Gastrocnemius medialis (tissue), 4 donors: ENCODE measurements around the gene HPN. TPM values are rescaled to one million over a fixed set of nuclear protein-coding genes. Genes with fewer than 3 reads are reported as not detected.
A peak's percentile ranks its signal among the peaks of the same experiment; 100 is the strongest.
"Not testable (repeated sequence)": the region's sequence is repeated elsewhere in the genome, so short reads cannot be mapped to it uniquely, and the experiment has no call there.

Experiments
- ATAC-seq, 2 donors: fragments of 150-250 bp; one replicate each; pipeline ENCODE4 v1.9.1; 2016
- DNase-seq, 2 donors: peaks; one replicate each; pipeline ENCODE4 v3.0.0-alpha.2; 2019
- H3K27ac ChIP-seq, 4 donors: fragments of 200-600 bp; sonication (generic); 1 replicate in 1 of 4; 2 replicates in 3 of 4; pipeline ENCODE4 v1.5.1; 2016 to 2018; ENCODE audit warnings: mild to moderate bottlenecking in 2 of 4, moderate library complexity in 1 of 4
- H3K27me3 ChIP-seq, 3 donors: fragments of 200-600 bp; sonication (generic) in 2 of 3; 1 replicate in 1 of 3; 2 replicates in 2 of 3; pipeline versions ENCODE4 v1.5.1 to v1.6.0; 2016 to 2019; ENCODE audit warnings: mild to moderate bottlenecking in 1 of 3, moderate library complexity in 1 of 3
- H3K36me3 ChIP-seq, 2 donors: fragments of 200-600 bp; sonication (generic) in 1 of 2; one replicate each; pipeline ENCODE4 v1.5.1; 2017 to 2018
- H3K4me1 ChIP-seq, 2 donors: fragments of 200-600 bp; sonication (generic) in 1 of 2; one replicate each; pipeline ENCODE4 v1.5.1; 2016 to 2017; ENCODE audit warnings: mild to moderate bottlenecking in 2 of 2
- H3K4me3 ChIP-seq, 4 donors: fragments of 200-600 bp; sonication (generic) in 3 of 4; 1 replicate in 1 of 4; 2 replicates in 3 of 4; pipeline ENCODE4 v1.5.1; 2016 to 2019; ENCODE audit warnings: mild to moderate bottlenecking in 2 of 4
- H3K9me3 ChIP-seq, 3 donors: fragments of 200-600 bp; sonication (generic) in 2 of 3; 1 replicate in 1 of 3; 2 replicates in 2 of 3; pipeline ENCODE4 v1.5.1; 2016 to 2019
- POLR2A ChIP-seq, 2 donors: fragments of 450-650 bp; IDR thresholded peaks; one replicate each; pipeline ENCODE4 v1.6.1; 2017; ENCODE audit warnings: antibody characterized with exemption in 2 of 2, mild to moderate bottlenecking in 2 of 2, moderate library complexity in 2 of 2
- in situ Hi-C, 4 donors: fragments of 200-750 bp; cut with MboI; loops; one replicate each; pipeline versions ENCODE4 v1.15.0 to v1.8.0; 2017; ENCODE audit warnings: low sequenced_read_pairs in 4 of 4
- intact Hi-C: fragments of 100-400 bp; cut with DNase I; formaldehyde crosslinking; loops from one replicate; pipeline ENCODE4 v1.15.1; 2023; ENCODE audit warnings: low total_unique reads
- total RNA-seq, 4 donors: library from RNA; depleted of rRNA; stranded (reverse); fragments of >200 nt; gene quantifications; one replicate each; pipeline versions ENCODE4 v1.1.0 to v1.2.3, GENCODE V29; 2016
- TF ChIP-seq, protein P1 (sequence below), 5 experiments: fragments of 450-650 bp in 3 of 5; fragments of 200-600 bp in 2 of 5; sonication (generic) in 2 of 5; IDR thresholded peaks in 4 of 5; conservative IDR thresholded peaks in 1 of 5; 1 replicate in 4 of 5; 2 replicates in 1 of 5; pipeline ENCODE4 v1.5.1; 2016 to 2019; ENCODE audit warnings: antibody characterized with exemption in 5 of 5, mild to moderate bottlenecking in 3 of 5, moderate library complexity in 3 of 5

Gene HPN
- total RNA-seq, 4 donors from 2014 or later = 9.1 to 24.0 (median 17.1) TPM

DNA sequence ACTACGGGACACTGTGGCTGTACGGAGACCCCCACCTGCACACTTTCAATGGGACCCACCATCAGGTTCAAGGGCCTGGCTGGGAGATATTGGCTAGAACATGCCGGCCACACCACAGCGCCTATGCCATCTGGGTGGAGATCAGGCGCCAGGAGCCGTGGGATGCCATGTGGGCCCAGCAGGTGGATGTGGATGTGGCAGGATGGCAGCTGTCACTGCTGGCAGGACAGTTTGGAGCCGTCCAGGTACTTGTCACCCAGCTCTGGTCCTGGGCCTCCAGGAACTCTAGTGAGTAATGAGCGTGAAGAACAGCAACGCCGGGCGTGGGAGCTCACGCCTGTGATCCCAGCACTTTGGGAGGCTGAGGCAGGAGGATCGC lies 58.4 kb downstream of the HPN start:
- in situ Hi-C loops = loop anchor here in 1 of 4 donors (10.0 kb wide), 1 partner anchor 55 kb away; the partner anchor contains the start of gene HPN
- ATAC-seq = peak in 1 of 2 donors; percentile 43
- no peaks in the 10 kb centered on the region for H3K4me1 ChIP-seq

DNA sequence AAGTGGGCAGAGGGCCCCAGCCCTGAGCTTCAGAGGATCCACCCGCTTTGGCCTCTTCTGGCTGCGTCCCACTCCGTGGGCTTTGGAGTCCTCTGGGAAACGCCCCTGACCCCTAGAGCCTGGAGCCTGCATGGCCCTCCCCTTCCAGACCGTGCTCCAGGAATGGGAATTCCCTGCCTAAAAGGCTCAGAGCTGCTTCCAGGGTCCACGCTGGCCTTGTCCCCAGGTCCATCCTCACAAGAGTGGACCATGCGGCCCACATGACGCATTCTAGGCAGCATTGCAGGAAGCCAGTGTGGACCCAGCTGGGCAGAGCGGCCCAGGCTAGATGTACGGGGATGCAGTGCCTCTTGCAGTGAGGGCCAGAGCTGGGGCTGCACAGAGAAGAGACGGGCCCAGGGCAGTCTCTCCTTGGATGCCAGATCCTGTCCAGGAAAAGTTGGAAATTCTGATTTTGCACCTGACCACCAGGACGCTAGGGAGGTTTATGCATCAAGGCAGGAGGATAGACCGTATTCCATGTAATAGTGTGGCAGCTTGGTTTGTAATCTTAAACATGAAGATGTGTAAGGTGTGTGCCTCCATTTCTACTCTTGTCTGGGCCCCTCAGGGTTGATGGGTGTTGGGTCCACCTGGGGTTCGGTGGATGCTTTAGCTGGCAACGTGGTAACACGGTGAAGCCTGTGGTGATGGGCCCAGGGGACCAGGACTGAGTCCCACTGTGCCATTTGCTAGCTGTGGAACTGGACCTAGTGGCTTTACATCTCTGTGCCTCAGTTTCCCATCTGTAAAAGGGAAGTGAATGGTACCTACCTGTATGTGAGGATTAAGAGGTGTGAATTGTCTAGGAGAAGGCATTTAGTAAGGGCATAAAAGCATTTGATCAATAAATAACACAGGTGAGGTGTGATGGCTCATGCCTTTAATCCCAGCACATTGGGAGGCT lies 59.3 kb downstream of the HPN start:
- in situ Hi-C loops (no loop called here), intact Hi-C loops (no loop called here)
- Histone ChIP-seq H3K36me3 (no peaks in the 10 kb centered on the region), H3K9me3 (no peaks in the 10 kb centered on the region), H3K4me1 (no peaks in the 10 kb centered on the region), H3K27ac (no peak overlapping the region), H3K27me3 (no peaks in the 10 kb centered on the region), H3K4me3 (no peak overlapping the region)
- TF ChIP-seq, protein P1, sequence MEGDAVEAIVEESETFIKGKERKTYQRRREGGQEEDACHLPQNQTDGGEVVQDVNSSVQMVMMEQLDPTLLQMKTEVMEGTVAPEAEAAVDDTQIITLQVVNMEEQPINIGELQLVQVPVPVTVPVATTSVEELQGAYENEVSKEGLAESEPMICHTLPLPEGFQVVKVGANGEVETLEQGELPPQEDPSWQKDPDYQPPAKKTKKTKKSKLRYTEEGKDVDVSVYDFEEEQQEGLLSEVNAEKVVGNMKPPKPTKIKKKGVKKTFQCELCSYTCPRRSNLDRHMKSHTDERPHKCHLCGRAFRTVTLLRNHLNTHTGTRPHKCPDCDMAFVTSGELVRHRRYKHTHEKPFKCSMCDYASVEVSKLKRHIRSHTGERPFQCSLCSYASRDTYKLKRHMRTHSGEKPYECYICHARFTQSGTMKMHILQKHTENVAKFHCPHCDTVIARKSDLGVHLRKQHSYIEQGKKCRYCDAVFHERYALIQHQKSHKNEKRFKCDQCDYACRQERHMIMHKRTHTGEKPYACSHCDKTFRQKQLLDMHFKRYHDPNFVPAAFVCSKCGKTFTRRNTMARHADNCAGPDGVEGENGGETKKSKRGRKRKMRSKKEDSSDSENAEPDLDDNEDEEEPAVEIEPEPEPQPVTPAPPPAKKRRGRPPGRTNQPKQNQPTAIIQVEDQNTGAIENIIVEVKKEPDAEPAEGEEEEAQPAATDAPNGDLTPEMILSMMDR (IDR thresholded peaks at IDR 0.05 in 4 of 5, conservative IDR thresholded peaks at IDR 0.05 in 1 of 5) = no peak
- TF ChIP-seq POLR2A (IDR thresholded peaks at IDR 0.05) = no peak
- no peak for ATAC-seq
- DNase-seq = no peak

More for the DNA sequence above, 58.4 kb downstream of the HPN start:
- H3K27me3 ChIP-seq = no peaks in the 10 kb centered on the region
- intact Hi-C loops = no loop called here
- TF ChIP-seq, protein P1 (IDR thresholded peaks at IDR 0.05 in 4 of 5, conservative IDR thresholded peaks at IDR 0.05 in 1 of 5) = no peak
- TF ChIP-seq POLR2A (IDR thresholded peaks at IDR 0.05) = no peak
- no peaks in the 10 kb centered on the region for H3K36me3 ChIP-seq
- no peak for DNase-seq
- H3K4me3 ChIP-seq = no peak overlapping the region
- no peaks in the 10 kb centered on the region for H3K9me3 ChIP-seq
- no peak overlapping the region for H3K27ac ChIP-seq

GRCh38 chr19:35101949-35102348 lies 60.4 kb downstream of the HPN start:
- H3K4me1 ChIP-seq, in situ Hi-C loops, H3K27me3 ChIP-seq, H3K9me3 ChIP-seq, H3K27ac ChIP-seq, intact Hi-C loops, H3K36me3 ChIP-seq, DNase-seq, ATAC-seq, H3K4me3 ChIP-seq: not testable (repeated sequence)

DNA sequence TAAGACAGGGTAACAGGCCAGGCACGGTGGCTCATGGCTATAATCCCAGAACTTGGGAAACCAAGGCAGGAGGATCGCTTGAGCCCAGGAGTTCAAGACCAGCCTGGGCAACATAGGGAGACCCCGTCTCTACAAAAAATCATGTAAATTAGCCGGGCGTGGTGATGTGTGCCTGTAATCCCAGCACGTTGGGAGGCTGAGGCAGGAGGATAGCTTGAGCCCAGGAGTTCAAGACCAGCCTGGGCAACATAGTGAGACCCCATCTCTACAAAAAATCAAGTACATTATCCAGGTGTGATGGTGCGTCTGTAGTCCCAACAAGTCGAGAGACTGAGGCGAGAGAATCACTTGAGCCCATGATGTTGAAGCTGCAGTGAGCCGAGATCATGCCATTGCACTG lies 62.1 kb downstream of the HPN start:
- not testable (repeated sequence) for ATAC-seq

GRCh38 chr19:35104361-35104760 lies 62.8 kb downstream of the HPN start:
- no peaks in the 10 kb centered on the region for H3K9me3 ChIP-seq
- TF ChIP-seq POLR2A (IDR thresholded peaks at IDR 0.05) = no peak
- TF ChIP-seq, protein P1 (IDR thresholded peaks at IDR 0.05 in 4 of 5, conservative IDR thresholded peaks at IDR 0.05 in 1 of 5) = no peak
- H3K4me1 ChIP-seq = peaks cover 6 to 10% of the 10 kb centered on the region in 2 donors
- no peak for DNase-seq
- no peak overlapping the region for H3K27ac ChIP-seq
- intact Hi-C loops (no loop called here), in situ Hi-C loops (no loop called here)
- no peaks in the 10 kb centered on the region for H3K36me3 ChIP-seq
- ATAC-seq = no peak
- H3K4me3 ChIP-seq = no peak overlapping the region
- H3K27me3 ChIP-seq = no peaks in the 10 kb centered on the region

More for the DNA sequence above, 62.1 kb downstream of the HPN start:
- H3K4me1 ChIP-seq, H3K27ac ChIP-seq, DNase-seq, intact Hi-C loops, H3K27me3 ChIP-seq, H3K4me3 ChIP-seq, H3K9me3 ChIP-seq, H3K36me3 ChIP-seq, in situ Hi-C loops: not testable (repeated sequence)
